Keratinocyte (primary cell): ENCODE results near the gene VEGFA. TPM values are rescaled to one million over a fixed set of nuclear protein-coding genes. Genes with fewer than 3 reads are reported as not detected.

Experiments used
- DNase-seq: peaks from one replicate; pipeline ENCODE4 v3.0.0-alpha.2; 2011; ENCODE audit warnings: low read depth, missing footprints, low spot score
- FAIRE-seq: peaks from 2 replicates; lab custom pipeline; 2011; peaks lifted over from hg19 to GRCh38; lab: Jason Lieb, UNC
- H2AFZ ChIP-seq: 2 replicates; pipeline ENCODE4 v1.6.0; 2012; ENCODE audit warnings: low read length, control low read depth, inconsistent platforms; ENCODE audit not compliant: control insufficient read depth
- H3K27ac ChIP-seq: 2 replicates; pipeline ENCODE4 v1.5.1; 2011; ENCODE audit warnings: low read length; ENCODE audit not compliant: control insufficient read depth, insufficient read depth
- H3K27me3 ChIP-seq: 3 replicates; pipeline ENCODE4 v1.6.0; 2011; ENCODE audit warnings: low read length; ENCODE audit not compliant: control insufficient read depth, insufficient read depth; ENCODE audit errors: extremely low read depth
- H3K36me3 ChIP-seq, 2 experiments: 2 replicates in 1 of 2; 3 replicates in 1 of 2; pipeline ENCODE4 v1.5.1; 2011; ENCODE audit warnings: low read length in 2 of 2, mild to moderate bottlenecking in 1 of 2; ENCODE audit not compliant: control insufficient read depth in 2 of 2, insufficient read depth in 2 of 2; ENCODE audit errors: extremely low read depth in 1 of 2
- H3K4me1 ChIP-seq: 3 replicates; pipeline ENCODE4 v1.5.1; 2011; ENCODE audit warnings: low read length; ENCODE audit not compliant: control insufficient read depth, insufficient read depth; ENCODE audit errors: extremely low read depth
- H3K4me2 ChIP-seq: 3 replicates; pipeline ENCODE4 v1.6.0; 2011; ENCODE audit warnings: low read depth, low read length; ENCODE audit not compliant: control insufficient read depth, insufficient read depth; ENCODE audit errors: extremely low read depth
- H3K4me3 ChIP-seq, 3 experiments: fragments of 200-600 bp in 1 of 3; sonication (generic) in 1 of 3; 2 replicates in 2 of 3; 3 replicates in 1 of 3; pipeline ENCODE4 v1.5.1; 2011 to 2016; ENCODE audit warnings: low read length in 3 of 3, mild to moderate bottlenecking in 3 of 3, control low read depth in 2 of 3, inconsistent platforms in 1 of 3, low read depth in 1 of 3, mixed read lengths in 1 of 3, mixed run types in 1 of 3, moderate library complexity in 1 of 3; ENCODE audit not compliant: control insufficient read depth in 2 of 3, insufficient read depth in 2 of 3; ENCODE audit errors: extremely low read depth in 1 of 3
- H3K79me2 ChIP-seq: 2 replicates; pipeline ENCODE4 v1.6.0; 2012; ENCODE audit warnings: low read length; ENCODE audit not compliant: control insufficient read depth, insufficient read depth
- H3K9ac ChIP-seq: 3 replicates; pipeline ENCODE4 v1.6.0; 2011; ENCODE audit warnings: low read length; ENCODE audit not compliant: control insufficient read depth, insufficient read depth; ENCODE audit errors: extremely low read depth
- H3K9me1 ChIP-seq: 3 replicates; pipeline ENCODE4 v1.6.0; 2011; ENCODE audit warnings: low read length; ENCODE audit not compliant: control insufficient read depth, insufficient read depth; ENCODE audit errors: extremely low read depth
- H3K9me3 ChIP-seq: 2 replicates; pipeline ENCODE4 v1.5.1; 2012; ENCODE audit warnings: low read depth, low read length; ENCODE audit not compliant: control insufficient read depth
- H4K20me1 ChIP-seq: 3 replicates; pipeline ENCODE4 v1.6.0; 2011; ENCODE audit warnings: low read length; ENCODE audit not compliant: control insufficient read depth, insufficient read depth; ENCODE audit errors: extremely low read depth
- CTCF ChIP-seq, 3 experiments: IDR thresholded peaks in 1 of 3; conservative IDR thresholded peaks in 1 of 3; optimal IDR thresholded peaks in 1 of 3; 2 replicates in 2 of 3; 3 replicates in 1 of 3; pipeline versions ENCODE3 to v1.5.1; 2011; ENCODE audit warnings: low read length in 3 of 3, mild to moderate bottlenecking in 3 of 3, moderate library complexity in 2 of 3, control low read depth in 1 of 3, inconsistent platforms in 1 of 3; ENCODE audit not compliant: insufficient read depth in 2 of 3; ENCODE audit errors: extremely low read depth in 1 of 3
- EZH2 ChIP-seq: IDR thresholded peaks from one replicate; pipeline ENCODE4 v1.6.1; 2012; ENCODE audit warnings: inconsistent platforms, mild to moderate bottlenecking, low read length, moderate library complexity
- dilution Hi-C: fragments of 300-500 bp; cut with MboI; formaldehyde crosslinking; loops from one replicate; pipeline ENCODE4 v1.7.0; 2020; ENCODE audit warnings: low sequenced_read_pairs; ENCODE audit not compliant: extremely low pct_ligation_motif_present
- polyA plus RNA-seq, 5 experiments: library from polyadenylated mRNA; depleted of rRNA in 3 of 5; stranded (reverse) in 3 of 5; stranded (forward) in 1 of 5; unstranded in 1 of 5; fragments of >200 nt; gene quantifications; 1 replicate in 1 of 5; 2 replicates in 3 of 5; 3 replicates in 1 of 5; pipeline versions ENCODE4 v1.2.1 to v1.2.3, GENCODE V29; 2011 to 2012; ENCODE audit warnings: missing spikeins in 2 of 5, low read depth in 1 of 5, low replicate concordance in 1 of 5

The VEGFA gene
- polyA plus RNA-seq, 1 donor (not counting 4 experiments of a cell fraction or from before 2014, with no cell fraction given), result 149 TPM

- no peaks in the 10 kb centered on the region for H4K20me1 ChIP-seq
- H3K27me3 ChIP-seq, result peaks cover 6% of the 10 kb centered on the region
- dilution Hi-C loops, result no loop called here
- H3K4me2 ChIP-seq, result no peak overlapping the region
- no peak for DNase-seq
- H3K27ac ChIP-seq, result no peak overlapping the region
- H3K9me3 ChIP-seq, result no peaks in the 10 kb centered on the region
- H3K36me3 ChIP-seq, result no peaks in the 10 kb centered on the region
- FAIRE-seq, result no peak
- no peak for TF ChIP-seq EZH2
- TF ChIP-seq CTCF (optimal IDR thresholded peaks at IDR 0.05 in 1 of 3, IDR thresholded peaks at IDR 0.05 in 1 of 3, conservative IDR thresholded peaks at IDR 0.05 in 1 of 3; ENCODE audit: extremely low read depth in 1 of 3, insufficient read depth in 2 of 3, low read length in 3 of 3), result peak; percentile 42 to 66 (median 52)
- H3K4me3 ChIP-seq, result no peak overlapping the region
- no peaks in the 10 kb centered on the region for H3K9me1 ChIP-seq
- H2AFZ ChIP-seq, result no peak overlapping the region
- peaks cover 10% of the 10 kb centered on the region for H3K4me1 ChIP-seq
- no peaks in the 10 kb centered on the region for H3K79me2 ChIP-seq
- H3K9ac ChIP-seq, result no peak overlapping the region
Observed at GRCh38 chr6:43758617-43759050, 11.4 kb upstream of the VEGFA start.

GRCh38 chr6:43759136-43759906 lies 10.7 kb upstream of the VEGFA start:
- no peaks in the 10 kb centered on the region for H3K9me3 ChIP-seq
- DNase-seq (no peak), FAIRE-seq (peak; percentile 17)
- no peak overlapping the region for H3K27ac ChIP-seq
- H2AFZ ChIP-seq, result no peak overlapping the region
- no peaks in the 10 kb centered on the region for H3K9me1 ChIP-seq
- H3K4me1 ChIP-seq, result peaks cover 10% of the 10 kb centered on the region
- peaks cover 6% of the 10 kb centered on the region for H3K27me3 ChIP-seq
- H4K20me1 ChIP-seq, result no peaks in the 10 kb centered on the region
- TF ChIP-seq CTCF (optimal IDR thresholded peaks at IDR 0.05 in 1 of 3, IDR thresholded peaks at IDR 0.05 in 1 of 3, conservative IDR thresholded peaks at IDR 0.05 in 1 of 3; ENCODE audit: extremely low read depth in 1 of 3, insufficient read depth in 2 of 3, low read length in 3 of 3), result no peak
- TF ChIP-seq EZH2, result no peak
- H3K4me3 ChIP-seq, result no peak overlapping the region
- dilution Hi-C loops, result no loop called here
- no peak overlapping the region for H3K4me2 ChIP-seq
- H3K79me2 ChIP-seq, result no peaks in the 10 kb centered on the region
- H3K36me3 ChIP-seq, result no peaks in the 10 kb centered on the region
- no peak overlapping the region for H3K9ac ChIP-seq
